Natural killer cell (primary cell): Measurements from ENCODE around the gene CBLN1. TPM values are rescaled to one million over a fixed set of nuclear protein-coding genes. Genes with fewer than 3 reads are reported as not detected.
A peak's percentile ranks its signal among the peaks of the same experiment; 100 is the strongest.

Source experiments
- ATAC-seq, 3 donors: fragments of 150-1000 bp in 2 of 3; fragments of 200-7000 bp in 1 of 3; cut with Tn5 transposase; 1 replicate in 1 of 3; 2 replicates in 2 of 3; pipeline ENCODE4 v1.10.0; 2021; ENCODE audit warnings: mild to moderate bottlenecking in 2 of 3, moderate library complexity in 2 of 3
- DNase-seq, 2 donors: peaks; one replicate each; pipeline versions ENCODE4 v3.0.0 to v3.0.0-alpha.2; 2013 to 2021; ENCODE audit warnings: mixed read lengths in 1 of 2
- H3K27ac ChIP-seq: one replicate; pipeline ENCODE4 v1.5.1; 2013; ENCODE audit warnings: mild to moderate bottlenecking, low read length
- H3K27me3 ChIP-seq: one replicate; pipeline ENCODE4 v1.6.1; 2013; ENCODE audit warnings: low read length; ENCODE audit not compliant: control insufficient read depth, insufficient read depth
- H3K36me3 ChIP-seq: one replicate; pipeline ENCODE4 v1.6.1; 2013; ENCODE audit warnings: low read length; ENCODE audit not compliant: control insufficient read depth, insufficient read depth
- H3K4me1 ChIP-seq: one replicate; pipeline ENCODE4 v1.6.1; 2013; ENCODE audit warnings: low read length; ENCODE audit not compliant: control insufficient read depth, insufficient read depth
- H3K4me3 ChIP-seq: one replicate; pipeline ENCODE4 v1.5.1; 2013; ENCODE audit warnings: low read length
- H3K9me3 ChIP-seq: one replicate; pipeline ENCODE4 v1.6.1; 2013; ENCODE audit warnings: low read length; ENCODE audit not compliant: control insufficient read depth, insufficient read depth
- H3K27ac Mint-ChIP-seq, 2 donors: one replicate each; pipeline ENCODE4 v1.8.0; 2022; ENCODE audit warnings: mild to moderate bottlenecking in 2 of 2, mixed read lengths in 2 of 2, moderate library complexity in 1 of 2
- H3K27me3 Mint-ChIP-seq, 2 donors: one replicate each; pipeline ENCODE4 v1.8.0; 2022; ENCODE audit warnings: low read depth in 2 of 2, mixed read lengths in 2 of 2
- H3K36me3 Mint-ChIP-seq: one replicate; pipeline ENCODE4 v1.8.0; 2022; ENCODE audit warnings: mixed read lengths
- H3K4me1 Mint-ChIP-seq, 2 donors: one replicate each; pipeline ENCODE4 v1.8.0; 2022; ENCODE audit warnings: mixed read lengths in 2 of 2
- H3K4me3 Mint-ChIP-seq: one replicate; pipeline ENCODE4 v1.8.0; 2022; ENCODE audit warnings: mild to moderate bottlenecking, moderate library complexity, mixed read lengths
- H3K9me3 Mint-ChIP-seq, 2 donors: one replicate each; pipeline ENCODE4 v1.8.0; 2022; ENCODE audit warnings: mixed read lengths in 2 of 2
- WGBS: methylation state at CpG from one replicate; pipeline ENCODE4 v1.1.7; 2013; ENCODE audit warnings: missing lambda C conversion rate; ENCODE audit not compliant: insufficient coverage; 5-methylcytosine and 5-hydroxymethylcytosine counted together
- intact Hi-C: fragments of 100-400 bp; cut with micrococcal nuclease; formaldehyde crosslinking; loops from one replicate; pipeline ENCODE4 v1.14.2; 2022
- total RNA-seq, 4 donors: library from RNA; stranded (reverse); fragments of 120-200 nt in 1 of 4; gene quantifications; one replicate each; pipeline versions ENCODE4 v1.2.3 to v1.2.4, GENCODE V29; 2013 to 2022
- TF ChIP-seq, protein P1 (sequence below): fragments of 200-600 bp; IDR thresholded peaks from one replicate; pipeline ENCODE4 v1.8.0; 2022; ENCODE audit warnings: antibody characterized with exemption

Gene CBLN1
- total RNA-seq, 3 donors from 2014 or later (not counting 1 experiment from before 2014, with no cell fraction given), result not detected

DNA sequence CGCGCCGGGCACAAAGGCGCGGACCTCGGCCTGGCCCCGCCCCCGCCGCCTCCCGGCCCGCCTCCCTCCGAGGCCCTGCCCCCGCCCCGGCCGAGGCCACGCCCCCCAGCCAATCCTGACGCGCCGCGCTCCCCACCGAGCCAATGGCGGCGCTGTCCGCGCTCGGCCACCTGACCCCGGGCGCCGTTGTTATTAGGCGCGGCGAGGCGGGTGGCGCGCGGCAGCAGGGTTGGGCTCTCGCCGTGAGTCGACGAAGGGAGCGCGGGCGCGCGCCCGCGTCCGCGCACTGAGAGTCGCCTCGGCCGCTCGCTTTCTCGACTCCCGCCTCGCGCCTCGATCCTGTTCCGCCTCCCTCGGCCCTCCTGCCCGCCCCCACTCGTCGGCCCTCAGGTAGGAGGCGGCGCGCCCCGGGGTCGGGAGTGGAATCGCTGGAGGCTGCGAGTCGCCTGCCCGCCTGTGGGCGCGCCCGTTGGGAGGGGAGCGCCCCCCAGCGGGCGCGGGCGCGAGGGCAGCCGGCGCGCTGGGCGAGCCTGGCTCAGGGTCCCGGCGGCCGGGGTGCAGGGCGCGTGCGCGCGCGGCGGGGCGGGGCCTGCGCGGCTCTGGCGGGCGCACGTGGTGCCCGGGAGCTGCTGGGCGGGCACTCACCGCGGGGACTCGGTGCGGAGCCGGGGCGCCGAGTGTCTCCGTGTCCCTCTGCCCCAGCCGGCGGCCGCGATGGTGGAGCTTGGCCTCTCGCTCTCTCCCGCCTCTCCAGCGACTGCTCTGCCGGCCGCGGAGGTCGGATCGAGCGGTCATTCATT is 405 bp upstream of the CBLN1 start:
- intact Hi-C loops, result no loop called here
- no peak overlapping the region for H3K27ac ChIP-seq
- H3K4me3 ChIP-seq, result no peak overlapping the region
- no peaks in the 10 kb centered on the region for H3K9me3 ChIP-seq
- H3K27me3 Mint-ChIP-seq, result peaks cover 60 to 66% of the 10 kb centered on the region in 2 donors
- H3K4me3 Mint-ChIP-seq, result peak overlapping the region; percentile 78
- H3K4me1 Mint-ChIP-seq, result peaks cover 5 to 10% of the 10 kb centered on the region in 2 donors
- no peak overlapping the region for H3K27ac Mint-ChIP-seq
- H3K36me3 Mint-ChIP-seq, result peaks cover 7% of the 10 kb centered on the region
- TF ChIP-seq, protein P1, sequence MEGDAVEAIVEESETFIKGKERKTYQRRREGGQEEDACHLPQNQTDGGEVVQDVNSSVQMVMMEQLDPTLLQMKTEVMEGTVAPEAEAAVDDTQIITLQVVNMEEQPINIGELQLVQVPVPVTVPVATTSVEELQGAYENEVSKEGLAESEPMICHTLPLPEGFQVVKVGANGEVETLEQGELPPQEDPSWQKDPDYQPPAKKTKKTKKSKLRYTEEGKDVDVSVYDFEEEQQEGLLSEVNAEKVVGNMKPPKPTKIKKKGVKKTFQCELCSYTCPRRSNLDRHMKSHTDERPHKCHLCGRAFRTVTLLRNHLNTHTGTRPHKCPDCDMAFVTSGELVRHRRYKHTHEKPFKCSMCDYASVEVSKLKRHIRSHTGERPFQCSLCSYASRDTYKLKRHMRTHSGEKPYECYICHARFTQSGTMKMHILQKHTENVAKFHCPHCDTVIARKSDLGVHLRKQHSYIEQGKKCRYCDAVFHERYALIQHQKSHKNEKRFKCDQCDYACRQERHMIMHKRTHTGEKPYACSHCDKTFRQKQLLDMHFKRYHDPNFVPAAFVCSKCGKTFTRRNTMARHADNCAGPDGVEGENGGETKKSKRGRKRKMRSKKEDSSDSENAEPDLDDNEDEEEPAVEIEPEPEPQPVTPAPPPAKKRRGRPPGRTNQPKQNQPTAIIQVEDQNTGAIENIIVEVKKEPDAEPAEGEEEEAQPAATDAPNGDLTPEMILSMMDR, result no peak
- H3K4me1 ChIP-seq, result peaks cover 6% of the 10 kb centered on the region
- no peaks in the 10 kb centered on the region for H3K36me3 ChIP-seq
- peaks cover 0 to 4% of the 10 kb centered on the region in 2 donors for H3K9me3 Mint-ChIP-seq
- ATAC-seq (peak; percentile 67 to 88 (median 76)), DNase-seq (peak in 1 of 2 donors; percentile 7)
- H3K27me3 ChIP-seq, result peaks cover 49% of the 10 kb centered on the region
- WGBS, result 2% methylated on average over 124 of the region's 124 CpGs

DNA sequence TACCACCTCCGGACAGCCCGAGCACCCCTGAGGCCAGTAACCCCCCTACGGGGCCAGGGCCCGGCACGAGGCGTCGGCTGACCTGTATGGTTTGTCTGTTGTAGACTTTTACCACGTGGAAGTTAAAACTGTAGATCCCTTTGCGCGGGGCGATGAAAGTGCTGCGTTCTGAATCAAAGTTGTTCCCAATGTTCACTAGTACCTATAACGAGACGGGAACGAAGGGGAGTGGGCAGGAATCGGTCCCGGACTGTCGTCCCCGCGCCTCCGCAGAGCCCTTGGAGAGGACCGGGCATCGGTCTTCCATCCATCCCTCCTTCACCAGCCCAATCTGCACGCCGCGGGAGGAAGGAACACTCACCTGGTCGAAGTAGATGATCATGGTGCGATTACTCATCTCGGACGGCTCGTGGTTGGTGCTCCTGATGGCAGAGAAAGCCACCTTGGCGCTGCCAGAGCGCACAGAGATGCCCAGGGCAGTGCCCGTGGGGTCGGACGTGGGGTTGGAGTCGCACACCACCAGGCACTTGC is 732 bp downstream of the CBLN1 start:
- intact Hi-C loops, result no loop called here
- H3K9me3 Mint-ChIP-seq, result peaks cover 0 to 4% of the 10 kb centered on the region in 2 donors
- DNase-seq (no peak), ATAC-seq (no peak)
- H3K27me3 ChIP-seq, result peaks cover 56% of the 10 kb centered on the region
- no peak overlapping the region for H3K27ac ChIP-seq
- H3K36me3 Mint-ChIP-seq, result peaks cover 7% of the 10 kb centered on the region
- WGBS, result 5% methylated on average over 37 of the region's 37 CpGs
- peaks cover 5 to 10% of the 10 kb centered on the region in 2 donors for H3K4me1 Mint-ChIP-seq
- H3K4me3 Mint-ChIP-seq, result peak overlapping the region; percentile 66
- H3K9me3 ChIP-seq, result no peaks in the 10 kb centered on the region
- H3K4me1 ChIP-seq, result peaks cover 6% of the 10 kb centered on the region
- H3K4me3 ChIP-seq, result no peak overlapping the region
- no peaks in the 10 kb centered on the region for H3K36me3 ChIP-seq
- no peak overlapping the region for H3K27ac Mint-ChIP-seq
- TF ChIP-seq, protein P1, result no peak
- peaks cover 60 to 72% of the 10 kb centered on the region in 2 donors for H3K27me3 Mint-ChIP-seq

DNA sequence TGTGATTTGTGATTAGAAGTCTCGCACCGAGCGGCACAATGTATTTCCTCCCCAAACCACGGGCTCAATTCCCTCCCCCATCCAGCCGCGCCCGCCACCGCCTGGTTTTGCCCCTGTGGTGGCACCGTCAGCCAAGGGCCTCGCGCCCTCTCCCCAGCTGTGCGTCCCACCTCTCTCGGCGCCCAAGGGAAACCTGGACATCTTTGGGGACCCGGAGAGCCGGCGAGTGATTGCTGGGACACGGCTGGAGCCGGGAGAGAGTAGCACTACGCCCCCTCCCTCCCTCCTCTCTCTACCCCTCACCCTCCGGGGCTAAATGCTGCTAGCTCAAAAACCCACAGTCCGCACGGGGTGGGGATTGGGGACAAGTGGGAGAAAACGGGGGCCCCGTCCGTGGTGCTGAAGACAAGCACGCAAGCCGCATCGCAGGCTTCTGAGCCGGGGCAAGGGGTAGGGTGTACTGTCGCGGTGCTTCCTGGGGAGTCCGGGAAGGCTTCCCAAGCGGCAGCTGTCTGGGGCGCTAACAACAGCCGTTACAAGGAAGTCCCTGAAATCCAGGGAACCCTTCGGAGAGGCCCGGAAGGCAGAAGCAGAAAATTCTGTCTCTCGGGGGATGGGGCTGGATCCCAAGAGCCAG is 1.4 kb downstream of the CBLN1 start:
- Histone ChIP-seq H3K4me1 (peaks cover 6% of the 10 kb centered on the region), H3K27ac (no peak overlapping the region), H3K27me3 (peaks cover 58% of the 10 kb centered on the region), H3K36me3 (no peaks in the 10 kb centered on the region), H3K9me3 (no peaks in the 10 kb centered on the region), H3K4me3 (no peak overlapping the region)
- ATAC-seq (no peak), DNase-seq (no peak)
- intact Hi-C loops, result no loop called here
- 2% methylated on average over 39 of the region's 39 CpGs for WGBS
- H3K4me3 Mint-ChIP-seq, result no peak overlapping the region
- H3K9me3 Mint-ChIP-seq, result peaks cover 0 to 4% of the 10 kb centered on the region in 2 donors
- H3K36me3 Mint-ChIP-seq, result peaks cover 7% of the 10 kb centered on the region
- H3K27me3 Mint-ChIP-seq, result peaks cover 64 to 74% of the 10 kb centered on the region in 2 donors
- TF ChIP-seq, protein P1, result no peak
- H3K4me1 Mint-ChIP-seq, result peaks cover 5 to 10% of the 10 kb centered on the region in 2 donors
- no peak overlapping the region for H3K27ac Mint-ChIP-seq
